ENCODE data around the gene IGFN1.

Gene IGFN1

DNA sequence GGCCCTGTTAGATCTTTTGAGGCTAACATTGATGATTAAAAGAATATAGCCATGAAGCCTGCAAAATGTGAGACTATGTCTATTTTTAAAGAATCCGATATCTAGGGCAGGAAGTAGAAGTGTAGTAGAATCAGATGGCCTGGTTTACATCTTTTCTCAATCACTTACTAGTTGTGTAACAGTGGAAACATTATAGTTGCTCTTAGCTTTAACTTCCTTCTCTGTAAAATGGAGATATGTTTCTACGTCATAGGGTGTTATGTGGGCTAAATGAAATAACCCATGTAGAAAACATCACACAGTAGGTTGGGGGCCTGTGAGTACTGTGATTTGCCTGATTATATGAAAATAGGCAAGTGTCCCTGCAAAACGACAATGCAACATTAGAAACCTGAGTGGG lies 4.4 kb upstream of the IGFN1 start:
- DNase-seq = peak; percentile 82 to 95

DNA sequence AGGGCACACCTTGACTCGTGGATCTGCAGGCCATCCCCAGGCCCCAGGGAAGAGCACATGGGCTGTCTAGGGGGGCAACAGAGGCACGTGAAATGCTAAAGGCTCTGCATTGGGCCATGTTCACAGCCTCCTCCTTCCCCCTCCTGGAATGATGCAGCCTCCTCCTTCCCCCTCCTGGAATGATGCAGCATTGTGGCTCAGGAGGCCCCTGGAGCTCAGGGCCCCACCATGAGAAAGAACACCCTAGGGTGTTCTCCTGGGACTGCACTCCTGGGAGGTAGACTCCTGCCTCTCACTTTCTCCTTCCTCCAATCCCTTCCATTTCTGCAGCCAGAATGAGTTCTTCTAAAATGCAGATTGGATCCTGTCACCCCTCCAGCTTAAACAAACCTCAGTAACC lies 1.5 kb upstream of the IGFN1 start:
- DNase-seq = no peak

DNA sequence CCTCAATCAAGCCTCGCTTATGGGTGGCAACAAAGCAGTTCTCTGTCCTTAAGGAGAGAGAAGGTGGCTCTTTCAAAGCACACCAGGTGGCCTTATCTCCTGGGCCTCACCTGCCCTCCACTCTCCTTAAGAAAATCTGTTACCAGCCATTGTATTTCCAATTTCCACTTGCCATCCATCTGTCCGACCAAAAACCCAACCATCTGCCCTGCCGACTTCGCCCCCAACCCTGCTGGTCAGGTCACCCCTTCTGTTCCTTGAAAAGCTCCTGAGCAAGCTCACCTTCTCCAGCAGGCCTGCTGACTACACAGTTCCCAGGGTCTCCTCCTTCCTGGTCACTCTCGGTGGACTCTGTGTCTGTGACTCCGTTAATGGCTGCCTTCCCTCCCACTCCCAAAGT lies 619 bp upstream of the IGFN1 start:
- DNase-seq = no peak

DNA sequence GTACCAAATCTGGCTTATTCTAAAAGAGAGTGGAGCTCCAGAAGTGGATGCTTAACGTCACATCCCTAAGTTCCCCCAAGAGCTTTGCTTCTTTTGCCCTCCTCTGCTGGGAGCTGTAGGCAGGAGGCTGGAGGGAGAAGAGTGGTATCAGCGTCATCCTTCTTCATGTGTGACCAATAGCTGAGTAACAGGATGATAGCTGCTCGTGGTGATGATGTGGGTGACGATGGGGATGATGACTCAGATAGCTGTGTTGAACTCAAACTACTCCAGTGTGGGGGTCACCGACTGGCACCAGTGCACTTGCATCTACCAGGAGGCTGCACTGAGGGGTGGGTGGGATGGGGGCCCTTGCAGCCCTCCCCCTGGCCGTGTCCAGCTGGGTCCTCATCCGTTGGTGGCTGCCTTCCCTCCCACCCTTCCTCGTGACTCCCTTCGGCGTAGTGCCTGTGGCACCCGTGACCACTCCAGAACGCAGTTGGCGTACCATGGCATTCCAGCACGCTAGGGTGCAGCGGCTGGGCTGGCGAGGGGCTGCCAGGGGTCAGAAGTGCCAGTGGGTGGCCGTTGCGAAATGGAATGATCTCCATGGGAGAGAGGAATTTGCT lies 1.1 kb downstream of the IGFN1 start:
- DNase-seq = peak; percentile 51 to 72

DNA sequence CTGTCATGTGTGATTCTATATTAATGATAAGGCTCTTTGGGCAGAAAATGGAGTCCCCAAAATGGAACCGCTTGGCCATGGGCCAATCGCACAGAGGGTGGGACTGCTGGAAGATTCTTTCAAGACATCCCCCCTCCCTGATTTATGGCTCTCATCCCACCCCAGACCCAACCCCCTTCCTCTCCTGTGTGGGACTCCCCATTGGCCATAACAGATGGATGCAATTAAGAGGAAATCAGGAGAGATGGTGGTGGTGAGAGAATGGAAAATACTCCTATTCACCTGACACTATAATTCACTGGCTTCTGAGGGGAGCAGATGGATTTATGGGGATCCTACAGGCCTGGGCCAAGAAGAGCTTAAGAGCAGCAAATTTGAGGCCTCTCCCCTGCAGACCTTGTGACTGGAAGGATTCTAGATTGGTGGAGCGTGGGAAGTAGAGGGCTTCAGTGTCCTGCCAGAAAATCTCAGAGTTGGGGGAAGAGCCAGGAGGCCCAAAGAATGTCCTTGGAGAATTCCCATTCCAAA lies 1.7 kb downstream of the IGFN1 start:
- no peak for DNase-seq

DNA sequence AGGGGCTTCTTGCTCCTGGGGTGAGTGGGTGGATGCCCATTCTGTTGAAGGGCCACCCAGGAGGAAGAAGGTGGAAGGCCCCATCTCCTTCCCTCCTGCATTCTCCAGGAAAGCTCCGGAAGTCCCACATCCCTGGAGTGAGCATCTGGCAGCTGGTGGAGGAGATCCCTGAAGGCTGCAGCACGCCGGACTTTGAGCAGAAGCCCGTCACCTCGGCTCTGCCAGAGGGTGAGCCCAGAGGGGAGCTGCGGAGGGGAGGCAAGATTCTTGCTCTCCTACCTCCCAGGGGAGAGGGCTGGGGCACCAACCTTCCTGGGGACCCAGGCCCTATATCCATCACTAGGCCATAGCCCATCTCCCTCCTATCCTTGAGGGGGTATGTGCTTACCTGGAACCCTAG lies 3.4 kb downstream of the IGFN1 start:
- DNase-seq = no peak

DNA sequence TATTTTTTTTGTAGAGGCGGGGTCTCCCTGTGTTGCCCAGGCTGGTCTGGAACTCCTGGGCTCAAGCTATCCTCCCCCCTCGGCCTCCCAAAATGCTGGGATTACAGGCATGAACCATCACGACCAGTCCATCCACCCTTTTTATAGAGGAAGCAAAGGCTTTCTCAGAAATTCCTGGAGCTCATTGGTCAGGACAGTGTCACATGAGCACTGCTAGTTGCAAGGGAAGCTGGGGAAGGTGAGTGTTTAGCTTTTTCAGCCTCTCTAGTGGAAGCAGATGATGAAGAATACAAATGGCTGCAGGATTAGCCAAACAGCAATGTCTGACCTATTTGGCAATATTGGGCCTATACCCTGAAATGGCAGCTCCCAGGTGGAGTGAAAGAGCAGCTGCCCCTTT lies 8.0 kb downstream of the IGFN1 start:
- DNase-seq = no peak

DNA sequence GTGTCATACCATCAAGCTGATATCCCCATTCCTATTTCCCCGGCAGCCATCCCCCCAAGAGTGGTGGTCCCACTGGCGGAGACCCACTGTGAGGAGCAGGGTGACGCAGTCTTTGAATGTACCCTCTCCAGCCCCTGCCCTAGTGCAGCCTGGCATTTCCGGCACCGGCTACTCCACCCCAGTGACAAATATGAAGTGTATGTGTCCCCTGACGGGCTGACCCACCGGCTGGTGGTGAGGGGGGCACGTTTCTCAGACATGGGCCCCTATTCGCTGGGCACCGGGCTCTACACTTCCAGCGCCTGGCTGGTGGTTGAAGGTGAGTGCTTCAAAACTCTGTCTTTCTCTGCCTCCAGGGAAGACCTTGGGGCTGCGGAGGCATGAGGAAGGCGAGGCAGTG lies 14.4 kb downstream of the IGFN1 start:
- no peak for DNase-seq

DNA sequence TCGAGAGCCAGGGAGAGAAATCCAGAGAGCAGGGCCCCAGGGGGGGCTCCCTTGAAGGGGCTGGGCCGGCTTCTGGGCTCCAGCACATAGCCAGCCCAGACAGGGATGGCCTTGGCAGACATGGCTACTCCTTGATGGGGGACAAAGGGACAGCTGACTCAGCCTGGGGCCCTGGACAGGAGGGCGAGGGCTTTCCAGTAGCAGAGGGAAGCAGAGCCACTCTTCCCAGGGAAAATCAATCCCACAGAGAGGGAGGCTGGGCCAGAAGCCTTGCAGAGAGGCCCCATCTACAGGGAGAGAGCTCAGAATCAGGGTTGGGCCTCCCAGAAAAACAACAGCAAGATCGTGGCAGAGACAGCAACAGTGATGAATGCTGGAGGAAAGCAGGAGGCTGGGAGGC lies 15.6 kb downstream of the IGFN1 start:
- no peak for DNase-seq

DNA sequence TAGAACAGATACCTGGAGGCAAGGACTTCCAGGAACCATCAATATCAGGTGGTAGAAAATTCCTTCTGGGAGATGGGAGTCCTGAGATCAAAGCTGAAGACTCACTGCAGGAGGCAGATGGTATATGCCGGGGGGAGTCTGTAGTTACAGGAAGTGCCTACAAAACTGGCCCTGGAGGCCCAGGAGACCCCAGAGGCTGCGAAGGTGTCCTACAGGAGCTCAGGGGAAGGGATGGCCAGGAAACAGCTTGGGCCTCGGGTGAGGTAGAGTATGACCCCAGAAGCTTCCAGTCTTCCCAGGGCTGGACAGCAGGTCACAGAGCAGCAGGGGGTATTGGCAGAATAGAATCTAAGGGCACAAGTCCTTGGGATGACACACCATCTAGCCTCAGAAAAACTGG lies 16.4 kb downstream of the IGFN1 start:
- DNase-seq = no peak

DNA sequence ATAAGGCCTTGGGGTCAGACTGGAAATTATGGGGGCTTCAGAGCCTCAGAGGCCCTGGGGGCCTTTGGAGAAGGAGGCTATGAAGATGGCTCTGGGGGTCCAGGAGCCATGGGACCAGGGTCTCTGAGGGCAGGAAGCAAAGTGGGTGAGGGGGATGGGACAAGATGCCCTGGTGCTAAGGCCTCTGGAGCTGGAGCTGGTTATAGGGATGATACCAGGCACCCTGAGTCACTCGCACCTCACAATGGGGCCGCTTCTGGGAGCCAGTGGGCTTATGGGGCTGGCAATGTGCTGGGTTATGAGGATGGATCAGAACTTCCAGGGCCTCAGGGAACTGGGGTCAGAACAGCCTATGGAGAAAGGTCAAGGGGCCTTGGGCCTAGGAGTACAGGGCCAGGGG lies 17.6 kb downstream of the IGFN1 start:
- no peak for DNase-seq

DNA sequence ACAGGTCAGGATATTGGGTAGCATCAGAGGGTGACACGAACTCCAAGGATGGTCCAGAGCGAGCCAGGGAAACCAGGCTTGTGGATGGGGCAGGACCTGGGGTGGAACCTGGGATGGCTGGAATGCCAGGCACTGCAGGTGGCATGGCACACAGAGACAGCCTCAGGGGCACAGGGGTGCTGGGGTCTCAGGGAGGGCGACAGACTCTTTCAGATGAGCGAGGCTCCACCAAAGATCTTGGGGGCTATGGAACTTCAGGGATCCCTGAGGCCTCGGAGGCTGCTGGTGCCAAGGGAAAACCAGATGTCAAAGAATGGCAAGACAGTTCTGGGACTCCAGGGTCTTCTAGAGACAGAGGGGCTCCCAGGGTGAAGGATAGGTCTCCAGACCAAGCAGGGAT lies 21.4 kb downstream of the IGFN1 start:
- DNase-seq = no peak

DNA sequence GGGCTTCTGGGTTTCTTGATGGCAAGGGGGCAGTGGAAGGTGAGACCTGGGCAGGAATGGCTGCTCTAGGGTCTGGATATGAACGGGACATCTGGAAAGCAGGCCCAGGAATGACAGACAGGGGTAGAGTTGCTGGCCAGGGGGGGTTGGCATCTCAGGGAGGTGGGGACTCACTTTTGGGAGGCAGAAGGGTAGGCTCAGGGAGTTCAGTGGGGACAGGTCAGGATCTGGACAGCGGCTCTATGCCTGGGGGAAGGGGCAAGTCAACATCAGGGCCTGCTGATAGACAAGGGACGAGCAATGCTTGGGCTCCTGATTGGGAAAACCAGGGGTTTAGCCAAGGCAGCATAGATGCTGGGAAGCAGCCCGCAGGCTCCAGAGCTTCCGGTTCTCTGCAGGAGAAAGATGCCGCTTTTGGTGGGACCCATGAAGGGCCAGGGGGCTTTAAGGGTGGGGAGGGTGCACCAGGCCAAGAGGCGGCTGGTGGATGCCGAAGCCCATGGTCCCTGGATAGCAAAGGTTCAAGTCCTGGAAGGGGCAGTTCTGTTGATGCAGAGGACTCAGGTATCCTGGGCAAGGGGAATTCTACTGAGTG lies 21.9 kb downstream of the IGFN1 start:
- no peak for DNase-seq

DNA sequence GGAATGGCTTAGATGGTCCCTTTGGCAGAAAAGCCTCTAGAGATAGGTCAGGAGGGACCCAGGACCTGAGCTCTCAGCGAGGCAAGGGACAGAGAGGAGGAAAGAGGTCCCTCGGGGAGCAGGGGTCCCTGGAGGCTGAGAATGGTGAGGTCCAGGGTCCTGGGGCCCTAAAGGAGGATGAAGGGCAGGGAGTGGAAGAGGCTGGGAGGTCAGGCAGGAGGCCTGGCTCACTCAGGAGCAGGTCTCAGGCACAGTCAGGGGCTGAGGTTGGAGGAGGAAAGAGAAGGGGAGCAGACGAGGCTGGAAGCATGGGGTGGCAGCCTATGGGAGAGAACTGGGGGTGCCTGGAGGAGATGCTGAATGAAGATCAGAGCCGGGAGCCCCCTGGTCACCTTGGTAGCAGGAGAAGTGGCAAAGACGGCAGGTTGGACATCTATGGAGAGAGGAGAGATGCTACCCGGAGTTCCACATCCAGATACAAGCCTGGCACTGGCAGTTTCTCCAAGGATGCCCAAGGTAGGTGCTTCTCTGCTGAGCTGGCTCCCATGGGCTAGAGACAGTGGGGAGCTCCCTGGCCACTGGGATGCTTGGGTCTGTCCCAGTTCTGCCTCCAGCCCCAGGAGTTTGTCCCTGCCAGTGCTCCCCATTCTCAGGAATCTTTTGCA lies 22.6 kb downstream of the IGFN1 start:
- no peak for DNase-seq

DNA sequence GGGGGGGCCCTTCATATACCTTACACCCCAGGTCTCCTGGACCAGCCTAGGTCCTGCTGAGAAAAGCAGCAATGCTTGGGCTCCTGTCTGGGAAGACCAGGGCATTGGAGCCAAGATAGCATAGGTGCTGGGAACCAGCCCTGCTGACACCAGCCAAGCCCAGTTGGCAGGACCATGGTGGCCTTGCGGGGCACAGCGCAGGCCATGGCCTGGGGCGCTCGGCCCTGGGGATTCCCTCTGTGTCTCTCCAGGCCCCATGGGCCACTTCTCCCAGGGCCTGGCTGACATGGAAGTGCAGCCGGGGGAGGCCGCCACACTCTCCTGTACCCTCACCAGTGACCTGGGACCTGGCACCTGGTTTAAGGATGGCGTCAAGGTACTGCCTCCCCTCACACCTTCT lies 23.3 kb downstream of the IGFN1 start:
- no peak for DNase-seq

DNA sequence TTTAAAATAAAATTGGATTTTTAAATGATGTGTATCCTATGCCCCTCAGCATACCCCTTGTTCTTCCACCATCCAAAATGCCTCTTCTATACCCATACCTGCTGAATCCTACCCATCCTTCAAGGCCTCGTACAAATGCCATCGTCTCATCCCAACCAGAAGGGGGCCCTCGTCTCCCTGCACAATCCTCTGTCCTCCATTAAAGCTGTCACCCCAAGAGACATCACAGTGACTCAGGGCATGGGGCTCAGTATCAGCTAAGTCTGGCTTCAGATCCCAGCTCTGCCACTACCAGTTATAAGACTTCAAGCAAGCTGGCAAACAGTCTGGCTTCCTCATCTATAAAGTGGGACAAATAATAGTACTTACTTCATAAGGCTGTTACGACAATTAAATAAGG lies 23.8 kb downstream of the IGFN1 start:
- no peak for DNase-seq

DNA sequence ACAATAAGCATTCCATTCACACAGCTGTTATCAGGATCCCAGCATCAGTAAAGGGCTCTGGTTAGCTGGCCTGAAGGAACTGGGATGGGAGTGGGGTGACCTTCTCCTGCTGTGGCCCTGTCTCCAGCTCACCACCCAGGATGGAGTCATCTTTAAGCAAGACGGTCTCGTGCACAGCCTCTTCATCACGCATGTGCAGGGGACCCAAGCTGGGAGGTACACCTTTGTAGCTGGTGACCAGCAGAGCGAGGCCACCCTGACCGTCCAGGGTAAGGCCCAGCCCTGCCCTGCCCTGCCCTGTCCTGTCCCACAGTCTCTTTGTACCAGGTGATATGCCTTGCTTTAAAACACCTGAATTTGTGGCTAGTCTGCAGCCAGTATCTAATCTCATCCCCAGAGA lies 24.3 kb downstream of the IGFN1 start:
- DNase-seq = no peak

DNA sequence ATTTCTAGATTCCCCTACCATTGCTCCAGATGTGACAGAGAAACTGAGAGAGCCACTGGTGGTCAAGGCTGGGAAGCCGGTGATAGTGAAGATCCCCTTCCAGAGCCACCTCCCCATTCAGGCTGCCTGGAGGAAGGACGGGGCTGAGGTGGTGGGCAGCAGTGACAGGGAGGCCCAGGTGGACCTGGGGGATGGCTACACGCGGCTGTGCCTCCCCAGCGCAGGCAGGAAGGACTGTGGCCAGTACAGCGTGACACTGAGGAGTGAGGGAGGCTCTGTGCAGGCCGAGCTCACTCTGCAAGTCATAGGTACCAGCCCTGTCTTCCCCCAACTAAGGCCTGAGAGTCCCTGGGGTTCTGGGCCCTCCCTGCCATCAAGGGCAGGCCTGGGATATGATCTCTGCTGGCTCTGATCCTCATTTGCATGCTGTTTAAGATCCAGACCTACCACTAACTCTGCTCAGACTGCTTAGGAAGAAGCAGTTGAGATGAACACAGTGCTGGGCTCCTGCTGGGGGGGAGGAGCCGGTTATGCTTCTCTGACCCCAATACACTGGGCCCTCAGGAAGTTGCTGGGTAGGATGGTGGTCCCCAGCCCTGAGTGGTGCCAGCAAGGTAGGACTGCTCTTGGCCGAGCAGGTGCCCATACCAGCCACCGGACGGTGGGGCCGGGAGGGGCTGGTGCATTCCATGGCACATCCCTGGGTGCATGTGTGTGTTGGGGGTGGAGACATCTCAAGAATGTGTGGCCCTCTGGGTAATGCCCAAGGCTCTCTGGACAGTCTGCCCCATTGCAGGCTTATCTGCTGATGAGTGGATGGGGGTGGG lies 25.1 kb downstream of the IGFN1 start:
- DNase-seq = no peak

DNA sequence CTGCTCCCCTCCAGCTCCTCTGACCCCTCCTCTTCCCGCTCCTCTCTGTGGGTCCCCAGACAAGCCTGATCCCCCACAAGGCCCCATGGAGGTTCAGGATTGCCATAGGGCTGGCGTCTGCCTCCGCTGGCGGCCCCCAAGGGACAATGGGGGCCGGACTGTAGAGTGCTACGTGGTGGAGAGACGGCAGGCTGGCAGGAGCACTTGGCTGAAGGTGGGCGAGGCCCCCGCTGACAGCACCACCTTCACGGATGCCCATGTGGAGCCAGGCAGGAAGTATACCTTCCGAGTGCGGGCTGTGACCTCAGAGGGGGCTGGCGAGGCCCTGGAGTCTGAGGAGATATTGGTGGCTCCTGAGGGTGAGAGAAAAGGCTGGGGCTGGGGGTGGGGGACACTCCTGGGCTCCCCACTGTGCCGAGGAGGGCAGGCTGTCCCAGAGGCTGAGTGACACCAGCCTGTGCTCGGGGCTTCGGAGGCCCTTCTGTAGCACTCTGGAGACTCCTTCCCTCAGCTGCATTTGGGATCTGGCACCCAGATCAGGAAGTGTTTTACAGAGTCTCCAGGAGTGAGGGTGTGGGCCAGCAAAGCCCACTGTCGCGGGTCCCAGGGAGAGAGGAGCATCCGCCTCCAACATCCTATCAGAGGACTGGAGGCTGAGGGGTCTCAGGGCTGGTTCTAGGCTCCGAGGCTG lies 25.9 kb downstream of the IGFN1 start:
- DNase-seq = no peak

DNA sequence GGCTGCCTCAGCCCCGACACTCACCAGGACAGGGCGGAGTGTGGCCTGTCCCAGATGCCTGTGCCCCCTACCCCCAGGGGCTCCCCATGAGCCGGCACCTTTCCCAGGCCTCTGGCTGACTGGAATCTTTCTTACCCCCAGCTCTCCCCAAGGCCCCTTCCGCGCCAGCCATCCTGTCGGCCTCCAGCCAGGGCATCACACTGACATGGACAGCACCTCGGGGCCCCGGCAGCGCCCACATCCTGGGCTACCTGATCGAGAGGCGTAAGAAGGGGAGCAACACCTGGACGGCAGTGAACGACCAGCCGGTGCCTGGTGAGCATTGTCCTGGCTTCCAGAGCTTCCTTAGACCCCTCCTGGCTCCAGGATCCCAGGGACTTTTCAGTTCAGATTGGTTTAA lies 26.5 kb downstream of the IGFN1 start:
- DNase-seq = no peak

DNA sequence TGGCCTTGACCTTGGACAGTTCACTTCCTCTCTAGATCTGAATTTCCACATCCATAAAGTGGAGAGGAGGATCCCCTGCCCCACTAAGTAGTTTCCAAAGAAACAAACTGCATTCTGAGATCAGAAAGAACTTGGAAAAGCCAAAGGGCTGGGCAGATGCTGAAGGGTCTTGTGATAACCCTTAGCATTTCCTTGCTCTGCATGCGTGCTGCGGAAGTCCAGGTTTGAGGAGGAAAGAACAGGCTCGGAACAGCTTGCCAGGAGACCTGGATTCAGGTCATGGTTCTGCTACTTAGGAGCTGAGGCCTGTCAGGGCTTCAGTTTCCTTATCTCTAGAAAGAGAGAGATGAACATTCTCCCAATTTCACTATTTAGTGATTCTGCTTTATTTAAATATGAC lies 27.2 kb downstream of the IGFN1 start:
- no peak for DNase-seq

DNA sequence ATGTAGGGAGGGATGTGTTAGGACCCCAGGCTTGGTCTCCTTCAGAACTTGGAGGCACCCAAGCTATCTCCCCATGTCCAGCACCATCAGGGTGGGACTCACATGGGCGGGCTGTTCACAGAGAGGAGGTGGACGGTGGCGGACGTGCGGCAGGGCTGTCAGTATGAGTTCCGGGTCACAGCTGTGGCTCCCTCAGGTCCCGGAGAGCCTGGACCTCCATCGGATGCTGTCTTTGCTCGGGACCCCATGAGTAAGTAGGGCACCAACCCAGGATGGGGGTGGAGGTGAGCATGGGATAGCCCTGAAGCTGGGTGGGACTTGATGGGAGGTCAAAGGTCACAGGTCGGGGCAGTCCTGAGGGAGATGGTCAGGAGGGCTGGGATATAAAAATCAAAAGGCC lies 27.8 kb downstream of the IGFN1 start:
- no peak for DNase-seq

Measured in inflammatory macrophage treated with lipopolysaccharide for 1 hour (primary cell).